ENCODE data around the gene ALDH3B2.
A peak's percentile ranks its signal among the peaks of the same experiment; 100 is the strongest.
"Not testable (repeated sequence)": the region's sequence is repeated elsewhere in the genome, so short reads cannot be mapped to it uniquely, and the experiment has no call there.

Gene ALDH3B2

GRCh38 chr11:67659651-67660165 lies 14.7 kb downstream of the ALDH3B2 start:
- not testable (repeated sequence) for DNase-seq

GRCh38 chr11:67657300-67657699 lies 17.1 kb downstream of the ALDH3B2 start:
- DNase-seq = no peak

- DNase-seq = no peak
Observed at GRCh38 chr11:67656278-67656922, 18.0 kb downstream of the ALDH3B2 start.

GRCh38 chr11:67654225-67654624 lies 20.2 kb downstream of the ALDH3B2 start:
- no peak for DNase-seq

- DNase-seq = no peak
Observed at GRCh38 chr11:67652965-67653845, 21.2 kb downstream of the ALDH3B2 start.

GRCh38 chr11:67651976-67652781 lies 22.2 kb downstream of the ALDH3B2 start:
- DNase-seq = no peak

- no peak for DNase-seq
Observed at GRCh38 chr11:67649634-67650510, 24.6 kb downstream of the ALDH3B2 start.

- DNase-seq = no peak
Observed at GRCh38 chr11:67648796-67649613, 25.4 kb downstream of the ALDH3B2 start.

GRCh38 chr11:67648140-67648795 lies 26.2 kb downstream of the ALDH3B2 start:
- DNase-seq = peak; percentile 44

GRCh38 chr11:67647471-67647870 lies 27.0 kb downstream of the ALDH3B2 start:
- no peak for DNase-seq

GRCh38 chr11:67646535-67647336 lies 27.7 kb downstream of the ALDH3B2 start:
- no peak for DNase-seq

GRCh38 chr11:67645521-67646461 lies 28.6 kb downstream of the ALDH3B2 start:
- DNase-seq = no peak

GRCh38 chr11:67644472-67645418 lies 29.7 kb downstream of the ALDH3B2 start:
- DNase-seq = no peak

GRCh38 chr11:67644042-67644441 lies 30.4 kb downstream of the ALDH3B2 start:
- DNase-seq = no peak

- no peak for DNase-seq
Observed at GRCh38 chr11:67642173-67643120, 32.0 kb downstream of the ALDH3B2 start.

Measured in stimulated activated naive CD4-positive, alpha-beta T cell treated with Interleukin-2 at 50 U/mL for 16 hours (primary cell).